Activated naive CD8-positive, alpha-beta T cell treated with anti-CD3 and anti-CD28 coated beads, Interleukin-2, amount 50 U/mL, for 24 hours (primary cell): ENCODE results near the gene UBASH3A.
"Not testable (repeated sequence)": the region's sequence is repeated elsewhere in the genome, so short reads cannot be mapped to it uniquely, and the experiment has no call there.

Experiments used
- ATAC-seq: fragments of 150-1000 bp; cut with Tn5 transposase; one replicate; pipeline ENCODE4 v1.10.0; 2021
- DNase-seq: peaks from one replicate; pipeline ENCODE4 v3.0.0; 2021
- H3K27ac Mint-ChIP-seq: one replicate; pipeline ENCODE4 v1.8.0; 2021; ENCODE audit warnings: mild to moderate bottlenecking, mixed read lengths
- H3K27me3 Mint-ChIP-seq: one replicate; pipeline ENCODE4 v1.8.0; 2021; ENCODE audit warnings: mixed read lengths
- H3K36me3 Mint-ChIP-seq: one replicate; pipeline ENCODE4 v1.8.0; 2021; ENCODE audit warnings: low read depth, mixed read lengths
- H3K4me1 Mint-ChIP-seq: one replicate; pipeline ENCODE4 v1.8.0; 2021; ENCODE audit warnings: mixed read lengths
- H3K4me3 Mint-ChIP-seq: one replicate; pipeline ENCODE4 v1.8.0; 2021; ENCODE audit warnings: mild to moderate bottlenecking, moderate library complexity, mixed read lengths
- H3K9me3 Mint-ChIP-seq: one replicate; pipeline ENCODE4 v1.8.0; 2021; ENCODE audit warnings: mixed read lengths

UBASH3A gene

GRCh38 chr21:42469272-42469671 is 65.6 kb downstream of the UBASH3A start:
- H3K4me1 Mint-ChIP-seq, result peaks cover 31% of the 10 kb centered on the region
- DNase-seq (no peak), ATAC-seq (no peak)

GRCh38 chr21:42469726-42470125 is 66.0 kb downstream of the UBASH3A start:
- not testable (repeated sequence) for DNase-seq, H3K27ac Mint-ChIP-seq, H3K36me3 Mint-ChIP-seq, H3K9me3 Mint-ChIP-seq, H3K4me3 Mint-ChIP-seq, H3K27me3 Mint-ChIP-seq, ATAC-seq
- peaks cover 29% of the 10 kb centered on the region for H3K4me1 Mint-ChIP-seq

More at GRCh38 chr21:42469272-42469671, 65.6 kb downstream of the UBASH3A start:
- Mint-ChIP-seq H3K4me3 (no peak overlapping the region), H3K27ac (no peak overlapping the region), H3K9me3 (no peaks in the 10 kb centered on the region), H3K36me3 (no peaks in the 10 kb centered on the region), H3K27me3 (peaks cover 4% of the 10 kb centered on the region)

DNA sequence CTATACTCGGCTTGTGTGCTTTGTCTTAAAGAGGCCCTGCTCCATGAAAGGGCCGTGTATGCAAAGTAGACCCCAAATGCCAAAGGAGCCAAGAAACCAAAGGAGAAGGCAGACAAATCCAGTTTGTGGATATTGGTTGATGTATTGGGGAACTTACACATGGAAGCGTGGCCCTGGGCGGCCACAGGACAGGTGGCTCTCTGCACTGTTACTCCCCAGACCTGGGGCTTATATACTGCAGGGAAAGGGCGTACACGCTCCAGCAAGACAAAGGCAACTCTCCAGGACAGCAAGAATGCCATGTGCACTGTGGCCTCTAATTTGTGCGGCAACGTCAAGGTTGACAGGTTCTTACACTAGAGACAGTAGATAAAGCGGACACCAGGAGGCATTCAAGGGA is 67.5 kb downstream of the UBASH3A start:
- ATAC-seq (no peak), DNase-seq (no peak)
- Mint-ChIP-seq H3K36me3 (no peaks in the 10 kb centered on the region), H3K4me1 (peaks cover 16% of the 10 kb centered on the region), H3K9me3 (no peaks in the 10 kb centered on the region), H3K27me3 (peaks cover 4% of the 10 kb centered on the region), H3K27ac (no peak overlapping the region), H3K4me3 (no peak overlapping the region)

DNA sequence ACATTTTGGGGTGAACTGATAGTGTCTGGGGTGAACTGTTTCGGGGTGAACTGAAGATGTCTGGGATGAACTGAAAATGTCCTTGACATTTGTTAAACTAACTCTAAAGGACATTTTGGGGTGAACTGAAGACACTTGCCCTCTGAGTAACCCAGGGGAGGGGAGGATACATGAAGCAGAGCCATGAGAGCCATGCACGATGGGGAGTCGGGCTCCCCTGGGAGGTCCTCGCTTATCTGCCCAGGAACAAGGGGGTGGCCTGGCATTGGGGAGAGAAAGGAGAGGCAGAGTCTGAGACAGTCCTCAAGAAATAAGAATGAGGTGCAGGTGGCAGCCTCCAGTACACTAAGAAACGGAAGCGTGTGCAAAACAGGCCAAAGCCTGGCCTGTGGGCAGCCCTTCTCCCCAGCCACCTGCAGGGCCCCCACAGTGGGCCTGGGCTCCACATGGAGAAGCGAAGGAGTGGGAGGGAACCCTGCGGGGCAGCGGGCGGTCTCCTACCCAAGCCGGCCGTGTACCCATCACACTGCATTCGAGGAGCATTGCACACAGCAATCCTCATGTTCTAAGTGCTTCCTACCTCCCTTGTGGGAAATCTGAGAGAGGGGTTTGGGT is 68.1 kb downstream of the UBASH3A start:
- ATAC-seq (no peak), DNase-seq (no peak)
- Mint-ChIP-seq H3K4me1 (peaks cover 12% of the 10 kb centered on the region), H3K36me3 (no peaks in the 10 kb centered on the region), H3K27me3 (peaks cover 4% of the 10 kb centered on the region), H3K9me3 (no peaks in the 10 kb centered on the region), H3K27ac (no peak overlapping the region), H3K4me3 (no peak overlapping the region)

- Mint-ChIP-seq H3K4me3 (no peak overlapping the region), H3K36me3 (no peaks in the 10 kb centered on the region), H3K27ac (no peak overlapping the region), H3K4me1 (peaks cover 7% of the 10 kb centered on the region), H3K9me3 (no peaks in the 10 kb centered on the region), H3K27me3 (peaks cover 3% of the 10 kb centered on the region)
- DNase-seq (no peak), ATAC-seq (no peak)
These were observed 68.8 kb downstream of the UBASH3A start for GRCh38 chr21:42472521-42472920.

DNA sequence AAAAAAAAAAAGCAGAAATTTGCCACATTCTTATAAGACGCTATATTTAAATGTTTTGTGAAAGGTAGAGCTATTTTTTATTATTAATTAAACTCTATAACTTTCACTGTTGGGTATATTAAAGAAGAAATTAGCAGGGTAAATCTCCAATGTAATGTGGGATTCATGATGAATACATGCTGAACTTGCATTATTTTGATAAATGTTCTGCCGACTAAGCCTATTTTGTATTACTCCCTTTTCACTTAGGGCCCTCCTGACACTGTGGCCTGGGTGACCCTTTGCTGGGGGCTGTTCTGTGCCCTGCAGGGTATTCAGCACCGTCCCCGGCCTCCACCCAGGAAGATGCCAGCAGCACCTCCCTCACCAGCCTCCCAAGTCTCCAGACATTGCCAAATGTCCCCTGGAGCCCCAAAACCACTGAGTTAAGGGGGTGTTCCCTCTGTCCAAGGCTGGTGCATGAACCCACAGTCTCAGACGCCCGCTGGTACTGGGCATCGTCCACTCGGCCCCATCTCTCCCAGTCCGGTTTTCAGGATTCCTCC is 69.9 kb downstream of the UBASH3A start:
- peaks cover 1% of the 10 kb centered on the region for H3K27me3 Mint-ChIP-seq
- no peak for ATAC-seq
- peaks cover 6% of the 10 kb centered on the region for H3K4me1 Mint-ChIP-seq
- DNase-seq, result no peak
- no peak overlapping the region for H3K27ac Mint-ChIP-seq
- H3K36me3 Mint-ChIP-seq, result no peaks in the 10 kb centered on the region
- H3K4me3 Mint-ChIP-seq, result no peak overlapping the region
- H3K9me3 Mint-ChIP-seq, result no peaks in the 10 kb centered on the region

GRCh38 chr21:42474043-42474831 is 70.5 kb downstream of the UBASH3A start:
- H3K4me1 Mint-ChIP-seq, result peaks cover 6% of the 10 kb centered on the region
- no peaks in the 10 kb centered on the region for H3K36me3 Mint-ChIP-seq
- DNase-seq, result no peak
- H3K27me3 Mint-ChIP-seq, result peaks cover 1% of the 10 kb centered on the region
- no peaks in the 10 kb centered on the region for H3K9me3 Mint-ChIP-seq
- no peak overlapping the region for H3K4me3 Mint-ChIP-seq
- H3K27ac Mint-ChIP-seq, result no peak overlapping the region
- peak; percentile 24 for ATAC-seq

- ATAC-seq (no peak), DNase-seq (no peak)
- Mint-ChIP-seq H3K27ac (no peak overlapping the region), H3K4me1 (peaks cover 6% of the 10 kb centered on the region), H3K9me3 (no peaks in the 10 kb centered on the region), H3K36me3 (no peaks in the 10 kb centered on the region), H3K4me3 (no peak overlapping the region), H3K27me3 (peaks cover 1% of the 10 kb centered on the region)
These were observed 71.3 kb downstream of the UBASH3A start for GRCh38 chr21:42475036-42475435.

DNA sequence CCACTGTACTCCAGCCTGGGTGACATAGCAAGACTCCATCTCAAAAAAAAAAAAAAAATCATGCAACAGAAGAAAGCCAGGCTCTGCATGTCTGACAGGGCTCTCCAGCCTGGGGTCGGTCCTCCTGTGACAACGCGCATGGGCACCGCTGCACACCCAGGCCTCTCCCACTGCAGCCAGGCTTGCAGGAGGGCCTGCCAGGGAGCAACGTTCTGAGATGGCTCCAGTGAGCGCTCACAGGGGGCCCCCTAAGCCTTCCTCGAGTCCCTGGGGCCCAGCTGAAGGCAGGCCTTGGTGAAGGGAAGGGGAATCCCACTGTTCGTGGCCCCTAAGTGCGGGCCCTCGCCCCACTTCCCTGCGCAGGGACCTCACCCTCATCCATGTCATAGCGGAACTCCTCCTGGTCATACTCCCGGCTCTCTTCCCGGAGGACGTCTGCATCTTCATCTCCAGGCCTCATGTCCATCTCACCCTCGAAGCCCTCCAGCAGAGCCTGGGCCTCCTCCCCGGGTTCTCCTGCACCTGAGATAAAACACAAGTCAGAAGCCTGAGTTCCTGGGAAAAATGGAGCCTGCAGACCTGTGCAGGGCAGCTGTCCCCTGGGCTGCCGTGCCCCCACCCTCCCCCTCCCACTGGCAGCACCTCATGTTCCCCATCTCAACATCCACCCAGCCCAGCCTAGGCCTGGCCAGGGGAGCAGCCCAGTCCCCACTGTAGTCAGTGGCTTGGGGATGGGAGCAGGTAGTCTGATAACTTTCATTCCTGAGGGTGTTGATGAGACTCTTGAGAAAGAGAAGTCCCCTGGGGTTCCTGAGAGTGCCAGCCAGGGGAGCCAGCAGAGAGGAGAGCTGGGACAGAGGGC is 72.1 kb downstream of the UBASH3A start:
- DNase-seq (no peak), ATAC-seq (no peak)
- no peaks in the 10 kb centered on the region for H3K9me3 Mint-ChIP-seq
- H3K4me3 Mint-ChIP-seq, result no peak overlapping the region
- H3K27ac Mint-ChIP-seq, result no peak overlapping the region
- peaks cover 6% of the 10 kb centered on the region for H3K4me1 Mint-ChIP-seq
- peaks cover 1% of the 10 kb centered on the region for H3K27me3 Mint-ChIP-seq
- H3K36me3 Mint-ChIP-seq, result no peaks in the 10 kb centered on the region

GRCh38 chr21:42476388-42477331 is 73.0 kb downstream of the UBASH3A start:
- ATAC-seq (no peak), DNase-seq (no peak)
- Mint-ChIP-seq H3K4me3 (no peak overlapping the region), H3K27me3 (peaks cover 1% of the 10 kb centered on the region), H3K4me1 (peaks cover 6% of the 10 kb centered on the region), H3K9me3 (no peaks in the 10 kb centered on the region), H3K36me3 (no peaks in the 10 kb centered on the region), H3K27ac (no peak overlapping the region)

DNA sequence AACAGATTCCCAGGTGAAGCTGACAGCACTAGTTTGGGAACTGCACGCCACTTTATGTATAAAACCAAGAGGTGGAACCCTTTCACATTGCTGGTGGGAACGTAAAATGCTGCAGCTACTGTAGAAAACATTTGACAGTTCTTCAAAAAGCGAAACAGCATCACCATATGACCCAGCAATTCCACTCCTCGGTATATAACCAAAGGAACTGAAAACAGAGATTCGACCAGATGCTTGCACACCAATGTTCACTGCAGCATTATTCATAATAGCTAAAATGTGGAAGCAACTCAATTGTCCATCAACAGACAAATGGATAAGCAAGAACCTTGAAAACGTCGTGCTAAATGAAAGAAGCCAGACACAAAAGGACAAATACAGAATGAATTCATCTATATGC is 74.8 kb downstream of the UBASH3A start:
- DNase-seq (no peak), ATAC-seq (no peak)
- peaks cover 1% of the 10 kb centered on the region for H3K27me3 Mint-ChIP-seq
- no peaks in the 10 kb centered on the region for H3K9me3 Mint-ChIP-seq
- H3K4me3 Mint-ChIP-seq, result no peak overlapping the region
- no peaks in the 10 kb centered on the region for H3K36me3 Mint-ChIP-seq
- H3K27ac Mint-ChIP-seq, result no peak overlapping the region
- H3K4me1 Mint-ChIP-seq, result peaks cover 6% of the 10 kb centered on the region

DNA sequence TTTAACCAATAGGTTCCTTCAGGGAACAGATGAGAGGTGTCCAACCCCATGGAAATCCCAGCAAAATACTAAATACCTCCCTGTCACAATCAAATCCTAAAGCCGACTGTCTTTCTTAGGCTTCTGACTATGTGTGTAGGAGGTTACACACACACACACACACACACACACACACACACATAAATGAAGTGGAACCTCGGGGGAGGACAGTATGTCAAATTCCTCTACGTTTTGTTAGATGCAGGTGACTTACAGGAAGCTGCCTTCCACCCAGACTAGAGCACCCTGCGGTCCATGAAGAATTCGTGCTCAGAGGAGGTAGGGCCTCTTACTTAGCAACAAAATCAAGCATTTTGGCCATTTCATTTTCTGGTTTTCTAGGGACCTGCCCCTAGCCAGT is 75.9 kb downstream of the UBASH3A start:
- H3K27ac Mint-ChIP-seq, result no peak overlapping the region
- H3K36me3 Mint-ChIP-seq, result no peaks in the 10 kb centered on the region
- H3K9me3 Mint-ChIP-seq, result no peaks in the 10 kb centered on the region
- no peaks in the 10 kb centered on the region for H3K27me3 Mint-ChIP-seq
- H3K4me3 Mint-ChIP-seq, result no peak overlapping the region
- H3K4me1 Mint-ChIP-seq, result no peaks in the 10 kb centered on the region
- no peak for DNase-seq
- ATAC-seq, result no peak

DNA sequence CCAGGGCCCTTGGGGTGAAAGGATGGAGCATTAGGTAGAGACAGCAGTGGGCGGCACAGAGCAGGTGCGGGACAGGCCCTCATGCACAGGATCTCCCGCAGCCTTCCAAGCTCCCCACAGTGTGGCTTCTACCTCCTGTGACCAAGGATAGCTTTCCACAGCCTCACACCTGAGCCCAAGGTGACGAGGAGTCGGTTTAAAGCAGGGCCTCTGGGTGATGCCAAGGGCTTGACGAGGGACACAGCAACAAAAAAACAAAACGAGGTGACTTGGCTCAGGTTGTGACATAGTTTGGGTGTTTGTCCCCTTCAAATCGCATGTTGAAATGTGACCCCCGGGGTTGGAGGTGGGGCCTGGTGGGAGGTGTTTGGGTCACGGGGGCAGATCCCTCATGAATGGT is 77.0 kb downstream of the UBASH3A start:
- H3K36me3 Mint-ChIP-seq, result no peaks in the 10 kb centered on the region
- ATAC-seq, result no peak

GRCh38 chr21:42481169-42481568 is 77.5 kb downstream of the UBASH3A start:
- no peaks in the 10 kb centered on the region for H3K9me3 Mint-ChIP-seq
- H3K36me3 Mint-ChIP-seq, result no peaks in the 10 kb centered on the region
- ATAC-seq (no peak), DNase-seq (no peak)
- no peak overlapping the region for H3K4me3 Mint-ChIP-seq
- no peaks in the 10 kb centered on the region for H3K27me3 Mint-ChIP-seq
- H3K4me1 Mint-ChIP-seq, result no peaks in the 10 kb centered on the region
- H3K27ac Mint-ChIP-seq, result no peak overlapping the region

More for the DNA sequence above, 77.0 kb downstream of the UBASH3A start:
- H3K4me1 Mint-ChIP-seq, result no peaks in the 10 kb centered on the region
- no peak overlapping the region for H3K27ac Mint-ChIP-seq
- DNase-seq, result no peak
- no peaks in the 10 kb centered on the region for H3K27me3 Mint-ChIP-seq
- H3K4me3 Mint-ChIP-seq, result no peak overlapping the region
- no peaks in the 10 kb centered on the region for H3K9me3 Mint-ChIP-seq
